Activated CD4-positive, CD25-positive, alpha-beta regulatory T cell (primary cell): ENCODE measurements around the gene SLC12A6.
"Not testable (repeated sequence)": the region's sequence is repeated elsewhere in the genome, so short reads cannot be mapped to it uniquely, and the experiment has no call there.

Source experiments
- DNase-seq, 4 experiments: peaks; one replicate each; lab custom pipeline; 2025; lab: John Stamatoyannopoulos, UW

SLC12A6 gene

DNA sequence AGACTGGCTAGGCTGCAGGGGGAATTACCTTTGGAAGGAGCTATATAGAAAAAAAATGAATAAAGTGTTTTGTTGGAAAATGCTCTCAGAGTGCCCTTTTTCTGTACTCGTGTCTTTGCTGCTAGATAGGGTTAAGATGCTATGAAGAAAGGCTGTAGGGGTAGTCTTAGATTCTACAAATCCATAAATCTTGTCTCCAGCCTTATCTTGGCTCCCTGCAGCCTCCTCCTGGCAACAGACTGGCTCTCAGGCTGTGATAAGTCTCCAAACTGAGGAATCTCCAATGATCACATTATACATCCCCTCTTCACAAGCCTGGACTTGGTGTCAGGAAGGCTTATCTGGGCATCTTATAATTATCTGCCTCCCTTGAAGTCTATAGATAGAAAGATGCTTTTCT, 20.1 kb upstream of the SLC12A6 start:
- DNase-seq = no peak

GRCh38 chr15:34355241-34355640, 17.7 kb upstream of the SLC12A6 start:
- DNase-seq = no peak

GRCh38 chr15:34354286-34354685, 16.7 kb upstream of the SLC12A6 start:
- no peak for DNase-seq

DNA sequence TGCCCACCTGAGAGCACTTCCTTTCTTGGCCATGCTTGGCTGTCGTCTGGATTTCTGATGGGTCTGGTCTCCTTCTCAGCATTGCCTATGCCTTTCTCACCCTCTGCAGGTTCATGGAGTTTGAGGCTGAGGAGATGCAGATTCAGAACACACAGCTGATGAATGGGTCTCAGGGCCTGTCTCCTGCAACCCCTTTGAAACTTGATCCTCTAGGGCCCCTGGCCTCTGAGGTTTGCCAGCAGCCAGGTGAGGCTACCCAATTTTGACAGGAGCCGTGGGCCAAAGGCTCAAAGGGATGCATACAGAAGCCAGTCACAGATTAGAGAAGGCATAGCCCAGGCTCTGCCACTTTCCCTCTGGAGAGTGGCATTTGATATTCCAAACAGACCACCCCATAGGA, 16.0 kb upstream of the SLC12A6 start:
- DNase-seq = no peak

DNA sequence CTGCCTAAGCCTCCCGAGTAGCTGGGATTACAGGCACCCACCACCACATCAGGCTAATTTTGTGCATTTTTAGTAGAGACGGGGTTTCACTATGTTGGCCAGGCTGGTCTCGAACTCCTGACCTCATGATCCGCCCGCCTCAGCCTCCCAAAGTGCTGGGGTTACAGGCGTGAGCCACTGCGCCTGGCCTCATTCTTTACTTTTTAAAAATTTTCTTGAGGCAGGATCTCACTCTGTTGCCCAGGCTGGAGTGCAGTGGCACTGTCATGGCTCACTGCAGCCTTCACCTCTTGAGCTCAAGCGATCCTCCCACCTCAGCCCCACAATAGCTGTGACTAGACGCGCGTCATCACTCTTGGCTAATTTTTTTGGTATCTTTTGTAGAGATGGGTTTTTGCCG, 15.4 kb upstream of the SLC12A6 start:
- DNase-seq = not testable (repeated sequence)

DNA sequence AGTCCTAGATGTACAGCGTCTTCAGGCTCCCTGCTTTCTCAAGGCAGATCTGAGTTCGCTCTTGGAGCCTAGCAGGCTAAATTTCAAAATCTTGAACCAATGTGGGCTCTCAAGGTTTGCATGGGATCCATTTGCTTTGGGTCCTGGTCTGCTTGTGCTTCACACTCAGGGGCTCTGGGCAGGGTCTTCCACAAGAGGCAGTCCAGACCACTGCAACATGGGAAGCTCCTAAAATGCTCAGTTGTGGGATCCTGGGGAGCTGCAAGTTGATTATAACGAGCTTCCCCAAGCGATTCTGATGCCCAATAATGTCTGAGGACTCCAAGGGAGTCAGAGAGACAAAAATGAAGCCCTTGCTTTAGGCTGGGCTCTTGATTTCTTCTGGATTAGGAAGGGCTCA, 12.2 kb upstream of the SLC12A6 start:
- no peak for DNase-seq

GRCh38 chr15:34348735-34349300, 11.2 kb upstream of the SLC12A6 start:
- DNase-seq = no peak

DNA sequence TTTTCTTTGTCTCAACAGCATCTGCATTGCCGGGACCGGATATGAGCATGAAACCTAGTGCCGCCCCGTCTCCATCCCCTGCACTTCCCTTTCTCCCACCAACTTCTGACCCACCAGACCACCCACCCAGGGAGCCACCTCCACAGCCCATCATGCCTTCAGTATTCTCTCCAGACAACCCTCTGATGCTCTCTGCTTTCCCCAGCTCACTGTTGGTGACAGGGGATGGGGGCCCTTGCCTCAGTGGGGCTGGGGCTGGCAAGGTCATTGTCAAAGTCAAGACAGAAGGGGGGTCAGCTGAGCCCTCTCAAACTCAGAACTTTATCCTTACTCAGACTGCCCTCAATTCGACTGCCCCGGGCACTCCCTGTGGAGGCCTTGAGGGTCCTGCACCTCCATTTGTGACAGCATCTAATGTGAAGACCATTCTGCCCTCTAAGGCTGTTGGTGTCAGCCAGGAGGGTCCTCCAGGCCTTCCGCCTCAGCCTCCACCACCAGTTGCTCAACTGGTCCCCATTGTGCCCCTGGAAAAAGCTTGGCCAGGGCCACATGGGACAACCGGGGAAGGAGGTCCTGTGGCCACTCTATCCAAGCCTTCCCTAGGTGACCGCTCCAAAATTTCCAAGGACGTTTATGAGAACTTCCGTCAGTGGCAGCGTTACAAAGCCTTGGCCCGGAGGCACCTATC, 10.5 kb upstream of the SLC12A6 start:
- no peak for DNase-seq

DNA sequence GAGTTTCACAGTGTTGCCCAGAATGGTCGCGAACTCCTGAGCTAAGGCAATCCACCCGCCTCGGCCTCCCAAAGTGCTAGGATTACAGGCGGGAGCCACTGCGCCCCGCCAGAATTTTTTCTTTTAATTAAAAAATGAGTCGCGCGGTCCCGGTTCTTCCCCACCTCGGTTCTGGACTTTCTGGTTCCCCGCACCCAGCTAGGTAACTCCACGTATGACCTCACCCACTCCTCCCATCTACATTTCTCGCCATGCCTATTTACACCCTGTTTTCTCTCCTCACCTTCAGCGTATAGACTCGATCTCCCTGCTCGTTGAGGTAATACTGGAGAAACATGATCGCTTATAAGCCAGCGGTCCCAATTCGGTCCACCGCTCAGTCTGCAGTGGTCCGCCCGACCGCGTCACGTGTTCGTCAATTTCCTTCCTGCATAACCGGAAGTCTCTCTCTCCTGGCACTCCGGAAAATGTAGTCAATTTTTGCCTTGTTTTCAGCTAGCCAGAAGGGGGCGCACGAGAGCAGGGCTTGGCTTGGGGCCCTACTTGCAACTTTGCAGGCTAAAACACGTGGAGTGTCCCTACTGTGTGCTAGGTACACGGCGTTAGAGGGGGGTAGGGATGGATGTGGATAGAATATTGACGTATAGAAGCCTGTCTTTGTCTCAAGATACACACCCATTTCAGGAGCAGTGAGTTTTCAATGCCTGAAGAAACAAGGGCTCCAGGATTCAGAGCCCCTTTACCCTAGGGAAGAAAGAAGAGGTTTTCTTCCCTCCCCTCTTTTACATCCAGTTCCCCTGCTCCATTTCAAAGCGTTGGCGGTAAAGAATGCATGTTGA, 5.4 kb upstream of the SLC12A6 start, which contains the start of the genes NOP10 and NUTM1:
Gene NOP10, minus strand, starts transcription at position 400 of the 839 bp plus-strand sequence. Its CDS starts 63 bp downstream, at position 337.
Gene NUTM1, plus strand, starts transcription at position 579 of the 839 bp plus-strand sequence. CDS start 382 bp downstream, outside the sequence.
- DNase-seq = peak; percentile 83 to 93 (median 88)

DNA sequence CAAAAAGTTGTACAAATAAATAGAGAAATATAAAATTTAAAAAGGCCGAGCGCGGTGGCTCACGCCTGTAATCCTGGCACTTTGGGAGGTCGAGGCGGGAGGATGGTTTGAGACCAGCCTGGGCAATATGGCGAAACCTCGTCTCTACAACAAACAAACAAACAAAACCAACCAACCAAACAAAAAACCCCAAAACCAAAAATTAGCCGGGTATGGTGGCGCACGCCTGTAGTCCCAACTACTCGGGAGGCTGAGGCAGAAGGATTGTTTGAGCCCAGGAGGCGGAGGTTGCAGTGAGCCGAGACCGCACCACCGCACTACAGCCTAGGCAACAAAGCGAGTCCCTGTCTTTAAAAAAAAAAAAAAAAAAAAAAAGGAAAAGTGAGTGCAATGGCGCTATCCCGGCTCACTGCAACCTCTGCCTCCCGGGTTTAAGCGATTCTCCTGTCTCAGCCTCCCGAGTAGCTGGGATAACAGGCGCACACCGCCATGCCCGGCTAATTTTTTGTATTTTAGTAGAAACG, 4.7 kb upstream of the SLC12A6 start:
- not testable (repeated sequence) for DNase-seq

DNA sequence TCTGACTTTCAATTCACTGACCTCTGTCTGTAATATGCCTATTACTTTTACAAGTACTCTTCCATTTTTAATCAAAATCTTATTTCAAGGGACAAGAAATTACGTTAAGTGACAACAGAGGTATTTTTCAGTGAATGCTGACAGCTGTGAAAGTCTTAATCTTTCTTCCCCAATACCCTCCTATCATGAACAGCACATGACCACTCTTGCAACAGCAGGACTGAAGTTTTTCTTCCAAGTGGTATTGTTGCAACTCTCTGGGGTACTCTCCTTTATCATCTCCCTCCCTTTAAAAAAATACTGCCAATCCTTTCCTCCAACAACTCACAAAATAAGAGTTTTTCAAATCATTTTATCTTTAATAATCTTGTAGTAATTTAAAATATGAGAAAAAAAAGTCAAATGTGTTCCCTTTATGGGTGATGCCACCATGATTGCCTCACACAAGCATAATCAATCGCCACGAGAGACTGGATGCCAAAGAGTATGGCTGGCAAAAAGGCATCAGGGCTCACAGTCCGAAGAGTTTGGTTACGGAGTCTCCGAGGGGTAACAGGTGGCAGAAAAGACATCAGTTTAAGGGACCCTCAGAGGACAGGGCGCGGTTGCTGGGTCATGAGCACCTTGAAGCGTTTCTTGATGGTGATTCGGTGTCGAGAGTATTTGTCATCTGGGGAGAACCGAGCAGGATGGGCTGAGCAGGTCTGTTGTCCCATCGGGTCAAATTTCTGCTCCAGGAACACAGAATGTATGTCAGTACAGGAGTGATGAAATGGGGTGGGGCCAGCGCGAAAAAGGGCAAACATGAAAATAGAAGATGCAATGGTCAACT, 4.0 kb upstream of the SLC12A6 start:
- no peak for DNase-seq

DNA sequence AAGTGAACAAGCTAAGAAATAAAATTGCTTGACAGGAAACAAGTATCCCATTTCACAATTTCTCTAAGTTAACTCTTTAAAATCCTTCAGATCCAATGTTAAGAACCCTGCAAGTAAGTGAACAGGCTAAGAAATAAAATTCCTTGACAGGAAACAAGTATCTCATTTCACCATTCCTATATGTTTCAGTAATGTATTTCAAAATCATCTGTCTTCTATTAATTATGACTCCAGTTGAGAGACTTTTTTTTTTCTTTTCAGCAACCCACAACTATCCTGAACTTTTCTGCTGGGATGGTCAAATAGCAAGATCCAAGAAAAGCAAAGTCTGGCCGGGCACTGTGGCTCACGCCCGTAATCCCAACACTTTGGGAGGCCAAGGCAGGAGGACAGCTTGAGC, 2.4 kb upstream of the SLC12A6 start:
- DNase-seq = no peak

DNA sequence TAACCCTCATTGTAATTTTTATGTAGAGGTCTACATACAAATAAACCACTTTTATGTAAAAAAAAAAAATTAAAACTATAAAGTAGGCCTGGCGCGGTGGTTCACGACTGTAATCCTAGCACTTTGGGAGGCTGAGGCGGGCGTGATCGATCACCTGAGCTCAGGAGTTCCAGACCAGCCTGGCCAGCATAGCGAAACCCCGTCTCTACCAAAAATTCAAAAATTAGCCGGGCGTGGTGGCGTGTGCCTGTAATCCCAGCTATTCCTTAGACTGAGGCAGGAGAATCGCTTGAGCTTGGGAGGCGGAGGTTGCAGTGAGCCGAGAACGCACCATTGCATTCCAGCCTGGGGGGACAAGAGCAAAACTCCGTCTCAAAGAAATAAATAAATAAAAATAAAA, 766 bp upstream of the SLC12A6 start:
- DNase-seq = no peak

DNA sequence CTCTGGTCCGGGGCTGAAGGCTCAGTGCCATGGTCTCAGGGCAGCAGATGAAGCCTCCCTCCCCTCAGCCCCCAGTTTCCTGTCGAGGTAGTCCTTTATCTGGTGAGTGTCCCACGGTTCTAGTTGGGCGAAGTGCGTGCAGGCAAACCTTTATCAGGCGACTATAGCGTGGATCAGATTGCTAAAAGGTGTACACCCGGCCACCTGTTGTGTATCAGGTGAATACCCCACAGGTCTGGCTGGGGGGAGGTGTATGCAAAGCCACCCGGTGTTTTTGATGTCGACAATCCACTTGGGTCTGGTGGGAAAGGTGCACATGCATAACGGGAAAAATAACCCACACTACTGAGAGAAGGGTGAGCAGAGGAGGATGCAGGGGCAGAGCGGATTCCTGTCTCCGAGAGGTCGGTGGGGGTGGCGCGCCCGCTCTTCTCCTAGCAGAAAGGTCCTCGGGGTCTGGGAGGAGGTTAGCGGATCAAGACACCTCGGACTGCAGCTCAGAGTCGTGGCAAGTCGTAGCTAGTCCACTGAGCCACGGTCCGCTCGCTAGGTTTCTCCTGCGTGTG, 507 bp downstream of the SLC12A6 start:
- DNase-seq = peak in 2 of 4 experiments; percentile 37 to 44

DNA sequence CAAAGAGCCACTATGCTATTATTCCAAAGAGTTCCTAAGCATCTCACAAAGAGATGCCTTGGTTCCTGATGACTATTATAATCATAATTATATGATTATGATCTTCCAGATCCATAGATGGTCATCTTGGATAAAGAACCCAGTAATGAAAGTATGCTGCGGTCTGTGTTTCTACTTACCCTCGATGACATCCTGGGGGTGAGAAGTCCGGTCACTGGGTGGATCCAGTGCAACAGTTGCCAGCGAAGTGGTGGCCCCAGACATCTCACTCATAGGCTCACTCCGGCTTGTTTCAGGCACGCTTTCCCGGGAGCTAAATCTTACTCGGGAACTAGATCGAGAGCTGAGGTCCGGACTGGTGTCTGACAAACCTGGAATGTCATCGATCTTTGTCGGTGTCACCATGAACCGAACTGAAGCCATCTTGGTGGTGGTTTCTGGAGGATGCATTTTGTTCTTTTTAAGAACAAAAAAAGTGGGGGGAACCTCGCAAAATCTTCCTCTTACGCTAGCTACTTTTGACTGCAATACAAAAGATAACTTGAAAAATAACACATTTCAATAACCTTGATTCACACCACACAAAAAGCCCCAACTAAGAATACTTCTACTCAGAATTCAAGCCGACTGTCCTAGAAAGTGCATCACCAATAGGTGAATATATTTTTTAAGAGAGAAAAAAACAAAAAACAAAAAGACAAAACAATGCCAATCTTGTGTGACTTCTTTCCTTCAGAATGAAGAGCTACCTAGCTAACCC, 1.2 kb downstream of the SLC12A6 start:
- no peak for DNase-seq

GRCh38 chr15:34335176-34336032, 2.2 kb downstream of the SLC12A6 start:
- DNase-seq = no peak

DNA sequence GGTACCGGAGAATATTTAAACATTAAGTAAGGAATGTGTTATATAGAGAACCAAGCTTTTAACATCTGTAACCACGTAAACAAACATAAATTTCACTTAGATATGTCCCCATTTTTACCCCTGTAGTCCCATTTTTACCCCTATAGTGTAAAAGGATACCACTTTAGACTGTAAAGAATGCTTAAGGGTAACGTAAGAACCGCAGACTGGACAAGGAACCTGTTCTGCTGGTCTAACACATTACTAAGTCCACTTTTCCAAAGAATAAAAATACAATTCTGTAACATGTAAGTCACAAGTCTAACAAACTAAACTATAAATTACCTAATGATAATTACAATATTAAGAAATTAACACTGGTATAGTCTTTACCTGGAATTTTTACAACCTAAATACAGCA, 2.9 kb downstream of the SLC12A6 start:
- no peak for DNase-seq

- no peak for DNase-seq
These were observed 4.9 kb downstream of the SLC12A6 start for GRCh38 chr15:34332553-34333120.

DNA sequence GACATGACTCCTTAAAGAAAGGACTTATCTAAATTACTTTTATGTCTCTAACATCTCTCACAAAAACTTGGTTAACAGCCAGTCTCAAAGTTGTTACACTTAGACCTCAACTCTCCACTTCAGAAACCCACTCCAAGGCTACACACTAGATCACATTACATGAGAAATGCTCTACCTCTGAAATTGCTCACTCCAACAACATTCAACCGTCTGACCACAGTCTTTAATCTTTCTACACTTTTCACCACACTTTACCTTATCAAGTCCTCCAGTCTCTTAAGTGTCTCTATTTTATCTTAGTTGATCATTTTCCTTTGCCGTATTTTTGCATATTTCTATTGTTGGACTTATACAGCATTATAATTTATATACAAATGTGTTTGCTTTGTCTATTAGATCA, 5.8 kb downstream of the SLC12A6 start:
- DNase-seq = no peak
